HEK293 (cell line): ENCODE results near the gene MYO1G.
"Not testable (repeated sequence)": the region's sequence is repeated elsewhere in the genome, so short reads cannot be mapped to it uniquely, and the experiment has no call there.

ENCODE experiments used
- CTCF ChIA-PET: fragments of 350-600 bp; formaldehyde crosslinking; extraction: SDS; loops from one replicate; lab custom pipeline; 2021; ENCODE audit warnings: antibody characterized with exemption; lab: Yijun Ruan, JAX
- POLR2A ChIA-PET: fragments of 300-600 bp; formaldehyde crosslinking; extraction: SDS; loops from one replicate; lab custom pipeline; 2020; ENCODE audit warnings: antibody characterized with exemption, inconsistent platforms; lab: Yijun Ruan, JAX
- H3K27ac ChIP-seq: fragments of 200-500 bp; sonication (Bioruptor generic); 2 replicates; pipeline ENCODE4 v1.5.1; 2014; ENCODE audit warnings: low read depth, low read length, control low read depth, inconsistent platforms; ENCODE audit errors: extremely low read depth
- H3K36me3 ChIP-seq, 2 experiments: fragments of 200-500 bp in 1 of 2; sonication (Bioruptor generic) in 1 of 2; 1 replicate in 1 of 2; 2 replicates in 1 of 2; pipeline ENCODE4 v1.5.1; 2014 to 2017; ENCODE audit warnings: inconsistent platforms in 2 of 2, low read length in 2 of 2; ENCODE audit not compliant: control insufficient read depth in 2 of 2, insufficient read depth in 1 of 2
- H3K4me1 ChIP-seq: fragments of 200-500 bp; sonication (Bioruptor generic); 2 replicates; pipeline ENCODE4 v1.5.1; 2014; ENCODE audit warnings: mild to moderate bottlenecking, low read length, inconsistent platforms; ENCODE audit not compliant: control insufficient read depth, insufficient read depth
- H3K4me3 ChIP-seq: 2 replicates; pipeline ENCODE4 v1.5.1; 2011; ENCODE audit warnings: low read depth, mild to moderate bottlenecking, control low read depth, low read length, moderate library complexity
- H3K9me3 ChIP-seq: fragments of 200-500 bp; sonication (Bioruptor generic); 2 replicates; pipeline ENCODE4 v1.5.1; 2014; ENCODE audit warnings: low read depth, low read length, inconsistent platforms; ENCODE audit not compliant: control insufficient read depth, insufficient read depth
- KLF1 ChIP-seq: fragments of 450-650 bp; formaldehyde crosslinking; IDR thresholded peaks from 2 replicates; pipeline ENCODE4 v1.5.1; 2016; ENCODE audit warnings: missing biosample characterization, missing genetic modification characterization
- KLF8 ChIP-seq: fragments of 450-650 bp; formaldehyde crosslinking; IDR thresholded peaks from 2 replicates; pipeline ENCODE4 v1.5.1; 2016; ENCODE audit warnings: missing biosample characterization, missing genetic modification characterization
- PRDM1 ChIP-seq: fragments of 450-650 bp; formaldehyde crosslinking; IDR thresholded peaks from 2 replicates; pipeline ENCODE4; 2016; ENCODE audit warnings: missing biosample characterization, missing genetic modification characterization
- TCF7L2 ChIP-seq: IDR thresholded peaks from 2 replicates; pipeline ENCODE4 v1.6.1; 2011; ENCODE audit warnings: low read depth, mild to moderate bottlenecking, inconsistent platforms, low read length, moderate library complexity, borderline replicate concordance
- YY1 ChIP-seq: fragments of 450-650 bp; formaldehyde crosslinking; IDR thresholded peaks from 2 replicates; pipeline ENCODE4 v1.5.1; 2018; ENCODE audit warnings: missing biosample characterization, missing genetic modification characterization
- ZBTB21 ChIP-seq: fragments of 450-650 bp; formaldehyde crosslinking; IDR thresholded peaks from 2 replicates; pipeline ENCODE4 v1.5.1; 2017; ENCODE audit warnings: missing biosample characterization, missing genetic modification characterization
- ZIC2 ChIP-seq: fragments of 450-650 bp; formaldehyde crosslinking; IDR thresholded peaks from 2 replicates; pipeline ENCODE4 v1.5.1; 2016; ENCODE audit warnings: missing biosample characterization, missing genetic modification characterization
- ZNF19 ChIP-seq: fragments of 450-650 bp; formaldehyde crosslinking; IDR thresholded peaks from 2 replicates; pipeline ENCODE4; 2016; ENCODE audit warnings: missing biosample characterization, missing genetic modification characterization, low read depth
- ZNF248 ChIP-seq: fragments of 450-650 bp; formaldehyde crosslinking; IDR thresholded peaks from 2 replicates; pipeline ENCODE4 v1.5.1; 2017; ENCODE audit warnings: missing biosample characterization, missing genetic modification characterization
- ZNF423 ChIP-seq: fragments of 450-650 bp; formaldehyde crosslinking; IDR thresholded peaks from 2 replicates; pipeline ENCODE4 v1.5.1; 2016; ENCODE audit warnings: missing biosample characterization, missing genetic modification characterization
- ZNF449 ChIP-seq: fragments of 450-650 bp; formaldehyde crosslinking; IDR thresholded peaks from 2 replicates; pipeline ENCODE4 v1.5.1; 2017; ENCODE audit warnings: missing biosample characterization, mild to moderate bottlenecking, missing genetic modification characterization, moderate library complexity
- ZNF501 ChIP-seq: fragments of 450-650 bp; formaldehyde crosslinking; IDR thresholded peaks from 2 replicates; pipeline ENCODE4 v1.5.1; 2016; ENCODE audit warnings: missing biosample characterization, missing genetic modification characterization
- ZNF558 ChIP-seq: fragments of 450-650 bp; formaldehyde crosslinking; IDR thresholded peaks from 2 replicates; pipeline ENCODE4 v1.5.1; 2016; ENCODE audit warnings: missing biosample characterization, missing genetic modification characterization
- ZNF600 ChIP-seq: fragments of 450-650 bp; formaldehyde crosslinking; IDR thresholded peaks from 2 replicates; pipeline ENCODE4 v1.5.1; 2016; ENCODE audit warnings: missing biosample characterization, missing genetic modification characterization
- ZNF791 ChIP-seq: fragments of 450-650 bp; formaldehyde crosslinking; IDR thresholded peaks from 2 replicates; pipeline ENCODE4 v1.5.1; 2016; ENCODE audit warnings: missing biosample characterization, missing genetic modification characterization
- TF ChIP-seq, protein P1 (sequence below): fragments of 450-650 bp; IDR thresholded peaks from 2 replicates; pipeline ENCODE4 v1.5.1; 2018; ENCODE audit warnings: missing biosample characterization, mild to moderate bottlenecking, missing genetic modification characterization

Gene MYO1G

DNA sequence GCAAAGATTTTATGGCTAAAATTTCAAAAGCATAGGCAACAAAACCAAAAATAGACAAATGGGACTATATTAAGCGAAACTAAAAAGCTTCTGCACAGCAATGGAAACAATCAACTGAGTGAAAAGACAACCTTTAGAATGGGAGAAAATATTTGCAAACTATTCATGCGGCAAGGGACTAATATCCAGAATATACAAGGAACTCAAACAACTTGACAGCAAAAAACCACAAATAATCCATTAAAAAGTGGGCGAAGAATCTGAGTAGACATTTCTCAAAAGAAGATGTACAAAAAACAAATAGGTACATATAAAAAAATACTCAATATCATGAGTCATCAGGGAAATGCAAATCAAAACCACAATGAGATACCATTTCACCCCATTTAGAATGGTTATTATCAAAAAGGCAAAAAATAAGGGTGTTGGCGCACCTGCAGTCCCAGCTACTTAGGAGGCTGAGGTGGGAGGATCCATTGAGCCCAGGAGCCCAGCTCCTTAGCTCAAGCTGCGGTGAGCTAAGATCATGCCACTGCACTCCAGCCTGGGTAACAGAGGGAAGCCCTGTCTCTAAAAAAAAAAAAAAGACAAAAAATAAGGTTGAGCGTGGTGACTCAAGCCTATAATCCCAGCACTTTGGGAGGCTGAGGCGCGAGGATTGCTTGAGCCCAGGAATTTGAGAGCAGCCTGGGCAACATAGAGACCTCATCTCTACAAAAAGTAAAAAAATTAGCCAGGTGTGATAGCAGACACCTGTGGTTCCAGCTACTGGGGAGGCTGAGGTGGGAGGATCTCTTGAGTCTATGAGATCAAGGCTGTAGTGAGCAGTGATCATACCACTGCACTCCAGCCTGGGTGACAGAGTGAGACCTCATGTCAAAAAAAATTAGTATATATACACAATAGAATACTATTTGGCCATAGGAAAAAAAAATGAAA, 17.0 kb upstream of the MYO1G start (continued):
- no peak for TF ChIP-seq ZNF791
- no peak for TF ChIP-seq ZNF248 (tag by site-specific recombination)
- TF ChIP-seq TCF7L2 = no peak
- TF ChIP-seq ZNF600 (tag by site-specific recombination) = no peak
- TF ChIP-seq KLF1 (tag by site-specific recombination) = no peak
- TF ChIP-seq, all 188 proteins: peak for 0

DNA sequence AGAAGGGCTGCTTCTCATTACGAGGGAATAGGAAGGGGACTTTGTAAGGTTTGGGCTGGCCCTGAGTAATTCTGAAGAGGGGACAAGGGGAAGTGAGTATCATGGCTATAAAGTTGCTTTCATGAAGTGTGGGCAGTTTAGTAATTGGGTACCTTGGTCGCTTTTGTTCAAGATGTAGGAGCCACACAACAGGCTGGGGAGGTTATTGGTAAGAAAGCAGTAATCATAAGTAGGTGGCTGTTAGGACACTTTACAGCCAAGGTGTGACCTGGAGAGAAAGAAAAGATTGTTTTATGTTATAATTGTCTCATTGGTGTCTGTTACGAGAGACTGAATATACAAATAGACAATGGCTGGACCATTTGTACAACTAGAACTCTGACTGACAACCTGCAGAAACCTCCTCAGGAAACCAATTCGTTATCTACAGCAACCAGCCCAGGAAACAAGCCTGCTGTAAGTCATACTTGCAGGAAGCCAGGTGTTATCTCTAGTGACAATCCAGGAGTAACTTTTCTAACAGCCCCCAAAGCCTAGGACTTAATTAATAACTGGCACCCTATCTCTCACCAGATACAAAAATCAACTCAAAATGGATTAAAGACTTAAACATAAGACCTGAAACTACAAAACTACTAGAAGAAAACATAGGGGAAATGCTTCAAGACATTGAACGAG, 16.2 kb upstream of the MYO1G start:
- ChIA-PET CTCF (interaction anchor here (1.1 to 1.3 kb wide), 2 partner anchors 13 to 21 kb away, joined by 3 to 9 read pairs; no protein-coding TSS in a partner anchor), POLR2A (no interaction called here)
- no peak for TF ChIP-seq ZIC2 (tag by site-specific recombination)
- no peak for TF ChIP-seq ZNF19 (tag by site-specific recombination)
- no peak for TF ChIP-seq ZNF423
- TF ChIP-seq, protein P1, sequence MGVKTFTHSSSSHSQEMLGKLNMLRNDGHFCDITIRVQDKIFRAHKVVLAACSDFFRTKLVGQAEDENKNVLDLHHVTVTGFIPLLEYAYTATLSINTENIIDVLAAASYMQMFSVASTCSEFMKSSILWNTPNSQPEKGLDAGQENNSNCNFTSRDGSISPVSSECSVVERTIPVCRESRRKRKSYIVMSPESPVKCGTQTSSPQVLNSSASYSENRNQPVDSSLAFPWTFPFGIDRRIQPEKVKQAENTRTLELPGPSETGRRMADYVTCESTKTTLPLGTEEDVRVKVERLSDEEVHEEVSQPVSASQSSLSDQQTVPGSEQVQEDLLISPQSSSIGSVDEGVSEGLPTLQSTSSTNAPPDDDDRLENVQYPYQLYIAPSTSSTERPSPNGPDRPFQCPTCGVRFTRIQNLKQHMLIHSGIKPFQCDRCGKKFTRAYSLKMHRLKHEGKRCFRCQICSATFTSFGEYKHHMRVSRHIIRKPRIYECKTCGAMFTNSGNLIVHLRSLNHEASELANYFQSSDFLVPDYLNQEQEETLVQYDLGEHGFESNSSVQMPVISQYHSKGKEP (tag by site-specific recombination) = no peak
- no peak for TF ChIP-seq PRDM1 (tag by site-specific recombination)
- TF ChIP-seq ZBTB21 = no peak
- no peak for TF ChIP-seq ZNF558 (tag by site-specific recombination)
- no peak for TF ChIP-seq ZNF449 (tag by site-specific recombination)
- TF ChIP-seq ZNF501 (tag by site-specific recombination) = no peak
- TF ChIP-seq TCF7L2 = no peak
- no peak for TF ChIP-seq YY1 (tag by site-specific recombination)
- no peak for TF ChIP-seq KLF8 (tag by site-specific recombination)
- TF ChIP-seq ZNF791 = no peak
- Histone ChIP-seq H3K9me3 (no peaks in the 10 kb centered on the region), H3K27ac (no peak overlapping the region), H3K4me1 (peaks cover 5% of the 10 kb centered on the region), H3K36me3 (no peaks in the 10 kb centered on the region), H3K4me3 (no peak overlapping the region)

GRCh38 chr7:44992004-44992795, 13.4 kb upstream of the MYO1G start:
- H3K4me3 ChIP-seq, H3K27ac ChIP-seq, H3K9me3 ChIP-seq, H3K36me3 ChIP-seq, H3K4me1 ChIP-seq: not testable (repeated sequence)
- POLR2A ChIA-PET = interaction anchor here (1.6 kb wide), 1 partner anchor 7 kb away, joined by 5 read pairs; the partner anchor contains the start of gene CCM2
- CTCF ChIA-PET = interaction anchor here (1.3 kb wide), 1 partner anchor 19 kb away, joined by 4 read pairs; no protein-coding TSS in a partner anchor
